HCT116 (cell line): ENCODE results near the gene ACLY.

ENCODE experiments used
- CTCF ChIP-seq, 3 experiments: fragments of 200-600 bp in 1 of 3; sonication (generic) in 1 of 3; IDR thresholded peaks in 2 of 3; conservative IDR thresholded peaks in 1 of 3; 2 replicates each; pipeline ENCODE4 v1.5.1; 2012 to 2017; ENCODE audit warnings: low read depth in 2 of 3, low read length in 2 of 3, antibody characterized with exemption in 1 of 3, borderline replicate concordance in 1 of 3, control low read depth in 1 of 3, mild to moderate bottlenecking in 1 of 3, mixed read lengths in 1 of 3, mixed run types in 1 of 3, moderate library complexity in 1 of 3; ENCODE audit not compliant: insufficient read depth in 1 of 3
- EGR1 ChIP-seq: IDR thresholded peaks from 2 replicates; pipeline ENCODE4 v1.6.1; 2012; ENCODE audit warnings: low read depth
- SP1 ChIP-seq: IDR thresholded peaks from 2 replicates; pipeline ENCODE4 v1.6.1; 2012; ENCODE audit warnings: low read depth

- TF ChIP-seq CTCF (IDR thresholded peaks at IDR 0.05 in 2 of 3, conservative IDR thresholded peaks at IDR 0.05 in 1 of 3; ENCODE audit: borderline replicate concordance in 1 of 3, insufficient read depth in 1 of 3, low read depth in 2 of 3, low read length in 2 of 3) (no peak), SP1 (no peak), EGR1 (no peak)
These were observed 80.8 kb downstream of the ACLY start, which contains the start of gene KLHL10 for GRCh38 chr17:41837761-41838538.
